Muscle of back (tissue), 11 donors: Measurements from ENCODE around the gene TSPEAR. TPM values are rescaled to one million over a fixed set of nuclear protein-coding genes. Genes with fewer than 3 reads are reported as not detected.

Experiments
- DNase-seq, 3 donors: peaks; one replicate each; pipeline versions ENCODE4 v3.0.0 to v3.0.0-alpha.2; 2013
- polyA plus RNA-seq, 10 donors: library from polyadenylated mRNA; unstranded; fragments of 120-200 nt; gene quantifications; one replicate each; pipeline ENCODE4 v1.2.1, GENCODE V29; 2013; ENCODE audit not compliant: insufficient read length in 10 of 10

TSPEAR gene
- polyA plus RNA-seq, 10 donors, result 0.10 to 3.2 (median 0.22) TPM; not detected in 1

GRCh38 chr21:44490405-44490804 is 221.0 kb downstream of the TSPEAR start:
- no peak for DNase-seq

- DNase-seq, result no peak
Observed at GRCh38 chr21:44489962-44490361, 221.4 kb downstream of the TSPEAR start.

GRCh38 chr21:44487831-44488230 is 223.5 kb downstream of the TSPEAR start:
- DNase-seq, result no peak

GRCh38 chr21:44486302-44486701 is 225.1 kb downstream of the TSPEAR start:
- no peak for DNase-seq

- DNase-seq, result no peak
Observed at GRCh38 chr21:44485796-44486195, 225.6 kb downstream of the TSPEAR start.

GRCh38 chr21:44485254-44485793 is 226.0 kb downstream of the TSPEAR start:
- peak in 1 of 3 donors; percentile 29 for DNase-seq

GRCh38 chr21:44484498-44485253 is 226.7 kb downstream of the TSPEAR start:
- no peak for DNase-seq

- DNase-seq, result no peak
Observed at GRCh38 chr21:44483288-44484237, 227.8 kb downstream of the TSPEAR start.

- DNase-seq, result no peak
Observed at GRCh38 chr21:44482581-44483287, 228.6 kb downstream of the TSPEAR start.

- DNase-seq, result no peak
Observed at GRCh38 chr21:44480200-44481053, 230.9 kb downstream of the TSPEAR start.

GRCh38 chr21:44479556-44480199 is 231.7 kb downstream of the TSPEAR start:
- DNase-seq, result peak in 1 of 3 donors; percentile 27

- no peak for DNase-seq
Observed at GRCh38 chr21:44478801-44479167, 232.6 kb downstream of the TSPEAR start.

- DNase-seq, result no peak
Observed at GRCh38 chr21:44478124-44478800, 233.1 kb downstream of the TSPEAR start.

GRCh38 chr21:44477712-44478111 is 233.7 kb downstream of the TSPEAR start:
- DNase-seq, result no peak

GRCh38 chr21:44477131-44477530 is 234.2 kb downstream of the TSPEAR start:
- no peak for DNase-seq

GRCh38 chr21:44475266-44475845 is 236.0 kb downstream of the TSPEAR start:
- no peak for DNase-seq

GRCh38 chr21:44473915-44474555 is 237.3 kb downstream of the TSPEAR start:
- no peak for DNase-seq

- DNase-seq, result peak in 1 of 3 donors; percentile 25
Observed at GRCh38 chr21:44471996-44472395, 239.4 kb downstream of the TSPEAR start.

GRCh38 chr21:44471341-44471740 is 240.0 kb downstream of the TSPEAR start:
- no peak for DNase-seq
